HepG2 (cell line): Measurements from ENCODE around the gene SMAD3.

Experiments used
- CEBPZ ChIP-seq: IDR thresholded peaks from 2 replicates; pipeline ENCODE4 v1.6.1; 2012; ENCODE audit warnings: low read length, improper control_type of control experiment
- CTCF ChIP-seq: sonication (generic); formaldehyde crosslinking; IDR thresholded peaks from 2 replicates; pipeline ENCODE4 v1.5.0; 2020; ENCODE audit warnings: mild to moderate bottlenecking, missing genetic modification reagents, moderate library complexity
- DDIT3 ChIP-seq: sonication (generic); formaldehyde crosslinking; IDR thresholded peaks from 2 replicates; pipeline ENCODE4 v1.4.0; 2020; ENCODE audit warnings: mild to moderate bottlenecking, missing genetic modification reagents
- HNF4A ChIP-seq: sonication (generic); formaldehyde crosslinking; IDR thresholded peaks from 2 replicates; pipeline ENCODE4 v1.4.0; 2020; ENCODE audit warnings: missing genetic modification reagents
- MED8 ChIP-seq: sonication (generic); formaldehyde crosslinking; IDR thresholded peaks from 2 replicates; pipeline ENCODE4 v1.8.1; 2023; ENCODE audit warnings: mild to moderate bottlenecking, missing genetic modification reagents; ENCODE audit not compliant: insufficient replicate concordance
- POLR2A ChIP-seq, 2 experiments: IDR thresholded peaks; 2 replicates each; pipeline ENCODE4 v1.6.1; 2011; ENCODE audit warnings: low read depth in 2 of 2, low read length in 2 of 2, mild to moderate bottlenecking in 1 of 2, moderate library complexity in 1 of 2; ENCODE audit not compliant: insufficient read depth in 1 of 2
- REPIN1 ChIP-seq: sonication (generic); formaldehyde crosslinking; IDR thresholded peaks from 2 replicates; pipeline ENCODE4 v1.8.0; 2022; ENCODE audit warnings: missing genetic modification reagents, low read depth, mild to moderate bottlenecking, borderline replicate concordance
- SMAD9 ChIP-seq: sonication (generic); formaldehyde crosslinking; IDR thresholded peaks from 2 replicates; pipeline ENCODE4 v1.5.1; 2020; ENCODE audit warnings: mild to moderate bottlenecking, missing genetic modification reagents
- SRSF1 ChIP-seq: fragments of 200-400 bp; formaldehyde crosslinking; optimal IDR thresholded peaks from 2 replicates; pipeline ENCODE3; 2017; ENCODE audit warnings: mild to moderate bottlenecking, low read depth, low read length, moderate library complexity
- USF2 ChIP-seq, 2 experiments: sonication (generic) in 1 of 2; formaldehyde crosslinking in 1 of 2; IDR thresholded peaks; 2 replicates each; pipeline versions ENCODE4 v1.5.1 to v1.6.1; 2011 to 2020; ENCODE audit warnings: borderline replicate concordance in 1 of 2, low read depth in 1 of 2, low read length in 1 of 2, mild to moderate bottlenecking in 1 of 2, missing genetic modification reagents in 1 of 2, moderate library complexity in 1 of 2
- ZGPAT ChIP-seq: IDR thresholded peaks from 2 replicates; pipeline ENCODE4 v1.6.1; 2016; ENCODE audit warnings: mild to moderate bottlenecking
- ZNF24 ChIP-seq: fragments of 450-650 bp; IDR thresholded peaks from 2 replicates; pipeline ENCODE4 v1.6.1; 2017; ENCODE audit warnings: antibody characterized with exemption, mild to moderate bottlenecking

GRCh38 chr15:67092752-67093503 lies 27.5 kb downstream of the SMAD3 start:
- TF ChIP-seq CTCF (CRISPR knock-in tag) (no peak), POLR2A (IDR thresholded peaks at IDR 0.05; ENCODE audit: insufficient read depth in 1 of 2, low read depth in 2 of 2, low read length in 2 of 2) (no peak), SMAD9 (CRISPR knock-in tag) (no peak), DDIT3 (CRISPR knock-in tag) (no peak), CEBPZ (no peak), USF2 (IDR thresholded peaks at IDR 0.05; ENCODE audit: low read depth, low read length) (no peak), USF2 (CRISPR knock-in tag; IDR thresholded peaks at IDR 0.05; ENCODE audit: borderline replicate concordance) (no peak), HNF4A (CRISPR knock-in tag) (no peak), ZNF24 (no peak), REPIN1 (CRISPR knock-in tag) (no peak), MED8 (CRISPR knock-in tag) (no peak), ZGPAT (no peak), SRSF1 (no peak)
